PC-3 (cell line): ENCODE results near the gene JARID2. TPM values are rescaled to one million over a fixed set of nuclear protein-coding genes. Genes with fewer than 3 reads are reported as not detected.

Experiments used
- ATAC-seq: fragments of 200-7000 bp; cut with Tn5 transposase; 2 replicates; pipeline ENCODE4 v1.9.1; 2020; ENCODE audit warnings: mild to moderate bottlenecking, moderate library complexity
- BruUV-seq: library from RNA; stranded (reverse); fragments of 400-500 nt; replicated peaks from 2 replicates; lab custom pipeline; 2021; lab: Mats Ljungman, UMichigan
- CTCF ChIA-PET: fragments of 300-600 bp; sonication (Branson Sonifier 250); formaldehyde crosslinking; loops from one replicate; lab custom pipeline; 2022; ENCODE audit warnings: antibody characterized with exemption; lab: Charles Lee
- POLR2A ChIA-PET: fragments of 300-600 bp; sonication (Branson Sonifier 250); formaldehyde crosslinking; loops from one replicate; lab custom pipeline; 2022; ENCODE audit warnings: antibody characterized with exemption; ENCODE audit not compliant: unreplicated experiment; lab: Charles Lee
- DNase-seq: peaks from one replicate; pipeline ENCODE4 v3.0.0-alpha.2; 2015
- H2AFZ ChIP-seq: fragments of 300-600 bp; sonication (generic); 2 replicates; pipeline ENCODE4 v1.6.0; 2016; ENCODE audit warnings: antibody characterized with exemption, low read length
- H3F3A ChIP-seq: fragments of 300-600 bp; sonication (generic); one replicate; pipeline ENCODE4 v1.6.0; 2017; ENCODE audit warnings: antibody characterized with exemption, low read length, control low read depth, mild to moderate bottlenecking; ENCODE audit not compliant: unreplicated experiment
- H3K27ac ChIP-seq: fragments of 300-600 bp; sonication (generic); 2 replicates; pipeline ENCODE4 v1.5.1; 2016; ENCODE audit warnings: mild to moderate bottlenecking, low read length
- H3K27me3 ChIP-seq: fragments of 300-600 bp; sonication (generic); 2 replicates; pipeline ENCODE4 v1.6.1; 2016; ENCODE audit warnings: low read length, mixed read lengths
- H3K36me3 ChIP-seq: fragments of 300-600 bp; sonication (generic); 2 replicates; pipeline ENCODE4 v1.6.1; 2016; ENCODE audit warnings: low read depth, mixed run types, low read length, mixed read lengths
- H3K4me1 ChIP-seq: fragments of 300-600 bp; sonication (generic); 2 replicates; pipeline ENCODE4 v1.5.1; 2016; ENCODE audit warnings: low read length; ENCODE audit not compliant: insufficient read depth
- H3K4me2 ChIP-seq: fragments of 300-600 bp; sonication (generic); 2 replicates; pipeline ENCODE4 v1.6.0; 2016; ENCODE audit warnings: low read length
- H3K4me3 ChIP-seq: fragments of 300-600 bp; sonication (generic); 2 replicates; pipeline ENCODE4 v1.5.1; 2016; ENCODE audit warnings: mild to moderate bottlenecking, low read length, mixed read lengths
- H3K79me2 ChIP-seq: fragments of 300-600 bp; sonication (generic); 2 replicates; pipeline ENCODE4 v1.6.1; 2017; ENCODE audit warnings: low read length, mixed read lengths
- H3K9ac ChIP-seq: fragments of 300-600 bp; sonication (generic); 2 replicates; pipeline ENCODE4 v1.6.0; 2016; ENCODE audit warnings: mild to moderate bottlenecking, low read length
- H3K9me2 ChIP-seq: fragments of 300-600 bp; sonication (generic); replicated peaks from 2 replicates; pipeline ENCODE4 v1.6.1; 2016; ENCODE audit warnings: mixed run types, low read length, mixed read lengths
- H3K9me3 ChIP-seq: fragments of 300-600 bp; sonication (generic); 2 replicates; pipeline ENCODE4 v1.6.1; 2016; ENCODE audit warnings: low read length, mixed read lengths
- H4K20me1 ChIP-seq: fragments of 300-600 bp; sonication (generic); 2 replicates; pipeline ENCODE4 v1.6.1; 2016; ENCODE audit warnings: low read length, mixed read lengths
- EZH2 ChIP-seq: fragments of 300-600 bp; sonication (generic); IDR thresholded peaks from one replicate; pipeline ENCODE4 v1.6.1; 2017; ENCODE audit warnings: antibody characterized with exemption, mild to moderate bottlenecking, low read length; ENCODE audit not compliant: unreplicated experiment
- EZH2phosphoT487 ChIP-seq: fragments of 300-600 bp; sonication (generic); IDR thresholded peaks from 2 replicates; pipeline ENCODE4 v1.6.1; 2018; ENCODE audit warnings: mild to moderate bottlenecking, antibody characterized with exemption, low read length, borderline replicate concordance
- intact Hi-C: fragments of 100-400 bp; cut with micrococcal nuclease; formaldehyde crosslinking; loops from 2 replicates; pipeline ENCODE4 v1.9.0; 2023
- total RNA-seq: library from RNA; depleted of rRNA; stranded (reverse); fragments of >200 nt; gene quantifications from 2 replicates; pipeline ENCODE4 v1.2.3, GENCODE V29; 2014
- TF ChIP-seq, protein P1 (sequence below): fragments of 300-600 bp; sonication (generic); conservative IDR thresholded peaks from 2 replicates; pipeline ENCODE4 v1.5.1; 2017; ENCODE audit warnings: antibody characterized with exemption, low read depth, mild to moderate bottlenecking, low read length

JARID2 gene
- total RNA-seq, 1 experiment from 2014 or later, result 11.0 TPM

DNA sequence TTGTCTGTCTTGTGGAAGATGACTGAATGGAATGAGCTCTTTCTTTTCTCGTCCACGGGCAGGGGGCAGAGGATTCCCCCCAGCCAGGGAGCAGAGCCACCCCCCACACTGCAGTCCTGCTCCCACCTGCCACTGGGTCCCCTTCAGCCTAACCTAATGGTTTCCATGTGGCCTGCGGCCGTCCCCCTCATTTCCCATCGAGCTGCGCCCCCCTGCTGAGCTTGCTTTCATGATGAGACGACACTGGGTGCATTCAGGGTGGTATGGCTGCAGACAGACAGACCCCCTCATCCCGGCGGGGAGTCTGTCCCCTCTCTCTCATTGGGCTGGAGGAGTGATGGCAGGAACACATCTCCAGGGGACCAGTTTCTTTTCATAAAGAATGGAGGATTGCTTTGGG, 276.2 kb downstream of the JARID2 start:
- H3F3A ChIP-seq, result no peaks in the 10 kb centered on the region
- intact Hi-C loops, result no loop called here
- H3K27ac ChIP-seq, result no peak overlapping the region
- H4K20me1 ChIP-seq, result no peaks in the 10 kb centered on the region
- H3K27me3 ChIP-seq, result no peaks in the 10 kb centered on the region
- no peaks in the 10 kb centered on the region for H3K79me2 ChIP-seq
- H3K4me3 ChIP-seq, result no peak overlapping the region
- no peaks in the 10 kb centered on the region for H3K4me1 ChIP-seq
- TF ChIP-seq, protein P1, sequence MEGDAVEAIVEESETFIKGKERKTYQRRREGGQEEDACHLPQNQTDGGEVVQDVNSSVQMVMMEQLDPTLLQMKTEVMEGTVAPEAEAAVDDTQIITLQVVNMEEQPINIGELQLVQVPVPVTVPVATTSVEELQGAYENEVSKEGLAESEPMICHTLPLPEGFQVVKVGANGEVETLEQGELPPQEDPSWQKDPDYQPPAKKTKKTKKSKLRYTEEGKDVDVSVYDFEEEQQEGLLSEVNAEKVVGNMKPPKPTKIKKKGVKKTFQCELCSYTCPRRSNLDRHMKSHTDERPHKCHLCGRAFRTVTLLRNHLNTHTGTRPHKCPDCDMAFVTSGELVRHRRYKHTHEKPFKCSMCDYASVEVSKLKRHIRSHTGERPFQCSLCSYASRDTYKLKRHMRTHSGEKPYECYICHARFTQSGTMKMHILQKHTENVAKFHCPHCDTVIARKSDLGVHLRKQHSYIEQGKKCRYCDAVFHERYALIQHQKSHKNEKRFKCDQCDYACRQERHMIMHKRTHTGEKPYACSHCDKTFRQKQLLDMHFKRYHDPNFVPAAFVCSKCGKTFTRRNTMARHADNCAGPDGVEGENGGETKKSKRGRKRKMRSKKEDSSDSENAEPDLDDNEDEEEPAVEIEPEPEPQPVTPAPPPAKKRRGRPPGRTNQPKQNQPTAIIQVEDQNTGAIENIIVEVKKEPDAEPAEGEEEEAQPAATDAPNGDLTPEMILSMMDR, result no peak
- TF ChIP-seq EZH2phosphoT487 (no peak), EZH2 (no peak)
- H3K9ac ChIP-seq, result no peak overlapping the region
- peaks cover 13% of the 10 kb centered on the region for H3K36me3 ChIP-seq
- H2AFZ ChIP-seq, result no peak overlapping the region
- ATAC-seq, result no peak
- DNase-seq, result no peak
- ChIA-PET CTCF (no interaction called here), POLR2A (interaction anchor here (0.5 kb wide), 1 partner anchor 73 kb away, joined by 4 read pairs; no protein-coding TSS in a partner anchor)
- H3K9me2 ChIP-seq, result no peaks in the 10 kb centered on the region
- no peak overlapping the region for H3K4me2 ChIP-seq
- H3K9me3 ChIP-seq, result no peaks in the 10 kb centered on the region
- no TSS peak for BruUV-seq

DNA sequence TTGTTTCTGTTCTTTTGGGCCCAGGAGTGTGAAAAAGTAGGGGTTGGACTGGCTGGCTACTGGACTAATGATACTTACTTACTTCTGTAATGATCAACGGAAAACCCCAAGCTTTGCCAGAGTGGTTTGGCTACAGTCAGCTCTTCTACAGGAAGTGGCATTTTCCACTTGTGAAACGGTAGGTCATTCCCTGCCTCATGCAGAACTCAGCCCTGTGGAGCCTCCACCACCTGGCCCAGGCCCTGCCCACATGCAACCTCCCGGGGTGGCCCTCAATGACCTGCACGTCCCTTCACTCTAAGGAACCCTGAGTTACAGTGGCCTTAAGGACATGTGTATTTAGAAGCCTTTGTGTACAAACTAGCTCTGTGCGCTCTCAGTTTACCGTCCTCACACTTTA, 276.6 kb downstream of the JARID2 start:
- ATAC-seq (no peak), DNase-seq (no peak)
- no TSS peak for BruUV-seq
- Histone ChIP-seq H3K9me3 (no peaks in the 10 kb centered on the region), H4K20me1 (no peaks in the 10 kb centered on the region), H3K4me1 (no peaks in the 10 kb centered on the region), H3F3A (no peaks in the 10 kb centered on the region), H3K27me3 (no peaks in the 10 kb centered on the region), H3K36me3 (peaks cover 13% of the 10 kb centered on the region), H3K4me2 (no peak overlapping the region), H3K27ac (no peak overlapping the region), H3K9me2 (no peaks in the 10 kb centered on the region), H2AFZ (no peak overlapping the region), H3K9ac (no peak overlapping the region), H3K4me3 (no peak overlapping the region), H3K79me2 (no peaks in the 10 kb centered on the region)
- intact Hi-C loops, result no loop called here
- ChIA-PET POLR2A (no interaction called here), CTCF (no interaction called here)
- no peak for TF ChIP-seq EZH2phosphoT487
- TF ChIP-seq EZH2, result no peak
- TF ChIP-seq, protein P1, result no peak

DNA sequence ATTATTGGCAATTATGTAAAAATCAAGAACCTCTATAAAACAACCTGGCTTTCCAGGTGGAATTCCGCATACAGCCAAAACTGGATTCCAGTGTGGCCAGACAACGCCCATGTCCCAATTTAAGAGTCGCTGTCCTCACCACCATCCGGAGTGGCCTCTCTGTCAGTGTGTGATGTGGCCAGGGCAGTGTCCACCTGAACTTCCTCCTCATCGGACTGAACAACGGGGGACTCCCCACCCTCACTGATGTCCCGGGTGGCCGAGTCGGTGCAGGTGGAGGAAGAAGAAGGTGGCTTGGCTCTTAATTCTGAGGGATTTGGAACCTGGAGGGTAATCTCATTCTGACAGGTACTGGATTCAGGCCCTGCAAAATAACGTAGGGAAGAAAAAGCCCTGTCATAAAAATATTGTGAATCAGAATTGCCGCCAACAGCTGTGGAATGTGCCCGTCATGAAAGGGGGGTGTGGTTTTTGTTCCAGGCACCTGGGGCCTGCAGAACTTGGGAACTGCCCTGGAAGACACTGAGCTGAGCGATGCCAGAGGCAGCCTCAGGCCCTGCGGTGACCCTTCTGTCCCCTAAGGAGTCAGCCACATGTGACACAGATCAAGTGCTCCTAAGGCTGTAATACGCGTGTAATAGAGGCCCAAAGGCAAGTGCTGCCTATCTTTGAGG, 277.1 kb downstream of the JARID2 start:
- H3K9me2 ChIP-seq, result no peaks in the 10 kb centered on the region
- no peaks in the 10 kb centered on the region for H3K27me3 ChIP-seq
- H4K20me1 ChIP-seq, result no peaks in the 10 kb centered on the region
- ATAC-seq (no peak), DNase-seq (no peak)
- CTCF ChIA-PET, result no interaction called here
- H2AFZ ChIP-seq, result no peak overlapping the region
- intact Hi-C loops, result no loop called here
- TF ChIP-seq, protein P1, result no peak
- TF ChIP-seq EZH2phosphoT487 (no peak), EZH2 (no peak)
- H3K36me3 ChIP-seq, result peaks cover 13% of the 10 kb centered on the region
- no TSS peak for BruUV-seq
- H3K4me1 ChIP-seq, result no peaks in the 10 kb centered on the region
- no peak overlapping the region for H3K4me2 ChIP-seq
- no peaks in the 10 kb centered on the region for H3K79me2 ChIP-seq
- POLR2A ChIA-PET, result no interaction called here
- no peaks in the 10 kb centered on the region for H3F3A ChIP-seq
- H3K27ac ChIP-seq, result no peak overlapping the region
- no peaks in the 10 kb centered on the region for H3K9me3 ChIP-seq
- H3K4me3 ChIP-seq, result no peak overlapping the region
- no peak overlapping the region for H3K9ac ChIP-seq
